T-helper 1 cell (primary cell): ENCODE results near the gene DYNC2I2.
"Not testable (repeated sequence)": the region's sequence is repeated elsewhere in the genome, so short reads cannot be mapped to it uniquely, and the experiment has no call there.

ENCODE experiments used
- DNase-seq, 5 donors: peaks; one replicate each; pipeline ENCODE4 v3.0.0-alpha.2; 2012 to 2020

Gene DYNC2I2

DNA sequence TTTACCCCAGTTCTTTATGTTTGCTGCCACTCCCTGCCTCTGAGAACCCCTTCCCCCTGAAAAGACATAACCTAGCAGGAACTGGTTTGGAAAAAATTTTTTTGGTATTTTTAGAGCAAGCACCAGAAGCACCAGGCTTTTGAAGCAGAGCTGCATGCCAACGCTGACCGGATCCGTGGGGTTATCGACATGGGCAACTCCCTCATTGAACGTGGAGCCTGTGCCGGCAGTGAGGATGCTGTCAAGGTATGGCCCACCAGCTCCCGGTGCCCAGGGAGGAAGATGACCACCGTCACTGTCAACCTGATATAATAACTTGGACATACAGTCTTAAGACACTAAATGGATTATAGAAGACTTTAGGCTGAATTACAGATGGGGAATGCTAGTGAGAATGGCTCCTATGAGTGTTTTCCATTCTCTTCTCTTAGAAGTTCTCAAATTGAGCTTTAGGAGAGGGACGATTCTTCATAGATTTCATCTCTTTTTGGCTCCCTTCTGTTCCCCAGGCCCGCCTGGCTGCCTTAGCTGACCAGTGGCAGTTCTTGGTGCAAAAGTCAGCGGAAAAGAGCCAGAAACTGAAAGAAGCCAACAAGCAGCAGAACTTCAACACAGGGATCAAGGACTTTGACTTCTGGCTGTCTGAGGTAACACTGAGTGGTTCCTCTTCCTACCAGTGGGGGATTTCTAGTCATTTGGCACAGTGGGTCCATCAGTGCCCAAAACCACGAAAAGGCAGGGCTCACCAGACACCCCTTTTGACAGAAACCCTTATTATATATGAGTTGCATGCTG, 44.9 kb downstream of the DYNC2I2 start:
- DNase-seq, result no peak

DNA sequence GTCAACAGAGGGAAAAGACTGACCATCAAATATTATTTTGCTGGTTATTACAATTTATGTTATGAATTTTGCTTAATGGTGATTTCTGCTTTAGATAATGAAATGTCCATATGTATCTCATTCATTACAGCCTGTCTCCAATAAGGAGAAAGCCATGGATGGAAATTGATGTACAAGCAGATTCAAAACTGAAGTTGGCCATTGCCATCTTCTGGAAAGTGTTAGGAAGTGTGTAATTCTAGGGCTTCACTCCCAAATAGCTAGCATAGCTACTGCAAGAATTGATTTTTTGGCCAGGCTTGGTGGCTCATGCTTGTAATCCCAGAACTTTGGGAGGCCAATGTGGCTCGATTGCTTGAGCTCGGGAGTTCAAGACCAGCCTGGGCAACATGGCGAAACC, 45.8 kb downstream of the DYNC2I2 start:
- no peak for DNase-seq

DNA sequence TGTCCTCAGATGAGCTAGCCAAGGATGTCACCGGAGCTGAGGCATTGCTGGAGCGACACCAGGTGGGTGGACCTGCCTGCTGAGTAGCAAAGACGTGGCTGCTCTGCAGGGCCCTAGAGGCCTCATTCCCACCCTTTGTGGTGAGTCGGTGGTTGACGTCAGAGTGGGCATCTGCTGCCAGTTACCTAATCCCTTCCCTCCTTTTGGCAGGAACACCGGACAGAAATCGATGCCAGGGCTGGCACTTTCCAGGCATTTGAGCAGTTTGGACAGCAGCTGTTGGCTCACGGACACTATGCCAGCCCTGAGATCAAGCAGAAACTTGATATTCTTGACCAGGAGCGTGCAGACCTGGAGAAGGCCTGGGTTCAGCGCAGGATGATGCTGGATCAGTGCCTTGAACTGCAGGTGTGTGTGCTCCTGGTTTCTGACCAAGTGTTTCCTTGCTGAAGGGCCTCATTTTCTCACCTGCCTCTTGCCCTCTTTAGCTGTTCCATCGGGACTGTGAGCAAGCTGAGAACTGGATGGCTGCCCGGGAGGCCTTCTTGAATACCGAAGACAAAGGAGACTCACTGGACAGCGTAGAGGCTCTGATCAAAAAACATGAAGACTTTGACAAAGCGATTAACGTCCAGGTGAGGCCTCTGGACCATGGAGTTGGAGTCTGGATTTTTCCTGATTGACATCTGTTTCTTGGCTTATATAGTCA, 48.9 kb downstream of the DYNC2I2 start:
- DNase-seq, result no peak

DNA sequence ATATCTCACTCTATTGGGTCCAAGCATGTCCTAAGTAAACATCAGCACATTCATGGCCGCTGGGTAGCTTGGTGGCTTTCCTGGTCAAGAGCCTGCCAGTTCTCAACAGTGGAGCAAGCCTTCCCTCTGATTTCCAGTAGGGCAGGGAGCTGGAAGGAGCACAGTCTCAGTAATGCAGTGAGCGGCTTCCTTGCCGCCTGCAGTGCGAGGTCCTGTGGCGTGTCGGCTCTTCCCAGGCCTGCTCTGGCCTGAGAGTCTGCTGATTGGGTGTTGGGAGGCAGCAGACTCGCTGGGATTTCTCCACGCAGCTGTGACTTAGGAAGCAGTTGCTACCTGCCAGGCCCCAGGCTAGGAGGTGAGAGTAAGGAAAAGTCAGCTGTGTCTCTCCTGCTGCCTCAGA, 53.0 kb downstream of the DYNC2I2 start:
- DNase-seq, result no peak

DNA sequence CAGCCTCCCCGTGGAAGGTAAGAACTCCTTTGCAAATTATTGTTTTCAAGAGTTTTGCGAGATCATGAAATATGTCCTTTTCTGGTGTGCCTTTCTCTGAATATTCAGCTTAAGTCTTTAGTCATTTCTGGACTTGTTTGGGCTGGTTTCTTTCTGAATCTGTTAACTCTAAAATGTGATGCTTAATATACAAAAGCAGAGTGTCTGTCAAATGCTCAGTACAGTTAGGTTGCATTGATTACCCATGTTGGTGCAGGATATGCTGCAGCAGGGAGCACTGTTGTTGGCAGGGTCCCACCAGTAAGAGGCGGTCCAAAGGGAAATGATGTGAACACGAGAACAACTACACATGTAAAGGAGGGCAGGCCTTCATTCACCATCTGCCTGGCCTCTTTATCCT, 56.5 kb downstream of the DYNC2I2 start:
- peak in 1 of 5 donors; percentile 19 for DNase-seq

DNA sequence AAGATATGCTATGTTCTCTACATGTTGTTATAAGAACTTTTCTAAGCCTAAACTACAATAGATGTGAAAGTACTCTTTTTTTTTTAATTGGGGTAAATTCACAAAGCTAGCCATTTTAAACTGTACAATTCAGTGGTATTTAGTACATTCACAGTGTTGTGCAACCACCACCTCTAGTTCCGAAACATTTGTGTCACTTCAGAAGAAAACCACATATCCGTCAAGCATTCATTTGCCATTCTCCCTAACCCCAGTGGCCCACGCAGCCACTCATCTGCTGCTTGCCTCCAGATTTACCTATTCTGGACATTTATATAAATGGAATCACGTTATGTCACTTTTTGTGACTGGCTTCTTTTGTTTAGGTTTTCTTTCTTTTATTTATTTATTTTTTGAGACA, 61.2 kb downstream of the DYNC2I2 start:
- DNase-seq, result no peak

DNA sequence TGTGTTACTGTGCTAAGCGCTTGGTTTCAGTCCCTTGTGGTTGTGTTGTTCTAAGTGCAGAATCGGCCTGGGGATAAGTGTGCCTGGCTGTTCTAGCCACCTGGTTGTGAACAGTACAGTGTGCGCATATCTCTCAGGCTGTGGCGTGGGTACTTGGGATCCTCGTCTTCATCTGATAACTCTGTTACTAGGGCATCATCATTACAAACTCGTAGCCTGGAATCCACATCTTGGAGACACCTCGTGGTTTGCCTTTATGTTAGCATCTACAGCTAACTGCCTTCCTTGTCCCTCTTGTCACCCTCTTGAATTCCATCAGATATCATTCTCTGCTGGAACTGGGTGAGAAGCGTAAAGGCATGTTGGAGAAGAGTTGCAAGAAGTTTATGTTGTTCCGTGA, 62.8 kb downstream of the DYNC2I2 start:
- no peak for DNase-seq

DNA sequence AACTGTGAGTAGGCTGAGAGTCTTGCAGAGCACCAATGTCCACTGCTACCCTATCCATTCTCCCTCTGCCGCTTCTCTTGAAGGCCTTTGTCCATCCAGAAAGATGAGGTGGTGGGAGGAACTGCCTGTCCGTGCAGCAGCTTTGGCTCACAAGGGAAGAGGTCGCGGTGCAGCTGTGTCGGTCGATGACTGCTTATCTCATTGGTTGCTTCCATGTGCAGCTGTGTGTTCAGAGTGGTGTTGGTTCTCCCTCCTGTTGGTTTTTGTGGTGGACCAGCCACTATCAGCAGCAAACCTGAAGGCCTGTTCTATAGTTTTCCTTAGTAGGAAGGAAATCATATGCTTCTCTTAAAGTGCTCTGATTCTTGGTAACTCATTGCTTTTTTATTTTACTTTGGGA, 63.6 kb downstream of the DYNC2I2 start:
- DNase-seq, result no peak

DNA sequence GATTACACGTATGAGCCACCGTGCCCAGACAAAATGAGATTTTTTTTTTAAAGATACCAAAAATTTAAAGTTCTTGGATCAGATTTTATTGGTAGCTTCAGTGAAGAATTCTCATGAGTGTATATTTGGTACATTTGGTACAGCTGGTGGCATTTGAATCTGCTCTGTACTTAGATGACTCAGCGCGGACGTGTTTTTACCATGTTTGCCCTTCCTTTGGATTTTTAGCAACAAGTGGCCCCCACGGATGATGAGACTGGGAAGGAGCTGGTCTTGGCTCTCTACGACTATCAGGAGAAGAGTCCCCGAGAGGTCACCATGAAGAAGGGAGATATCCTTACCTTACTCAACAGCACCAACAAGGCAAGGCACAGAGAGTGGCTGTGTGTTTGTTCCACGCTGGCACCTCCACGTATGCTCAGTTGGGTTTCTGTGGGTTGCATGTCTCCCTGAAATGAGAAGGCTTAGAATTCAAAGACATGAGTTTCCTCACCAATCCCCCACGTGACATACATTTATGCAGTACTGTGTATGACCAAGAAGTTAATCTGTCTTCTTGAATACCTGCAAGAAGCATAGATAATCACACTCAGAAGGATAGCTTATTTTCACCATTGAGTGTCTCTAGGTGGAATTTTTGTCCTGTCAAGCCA, 67.9 kb downstream of the DYNC2I2 start:
- DNase-seq, result no peak

DNA sequence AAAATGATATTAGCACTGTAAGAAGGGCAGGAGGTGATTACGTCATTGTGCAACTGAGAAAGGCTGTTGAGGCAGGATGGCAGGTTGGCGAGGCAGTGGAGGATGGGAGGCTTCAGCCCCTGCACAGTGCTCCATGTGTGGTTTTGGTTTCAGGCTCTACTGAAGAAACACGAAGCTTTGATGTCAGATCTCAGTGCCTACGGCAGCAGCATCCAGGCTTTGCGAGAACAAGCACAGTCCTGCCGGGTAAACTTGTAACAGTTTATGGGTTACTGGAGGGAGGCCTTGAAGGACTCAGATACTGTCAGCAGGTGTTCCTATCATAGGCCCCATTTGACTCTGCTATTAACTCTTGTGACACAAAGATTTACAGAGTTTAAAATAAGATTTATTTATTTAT, 69.2 kb downstream of the DYNC2I2 start:
- DNase-seq, result peak in 3 of 5 donors; percentile 6 to 92 (median 16)

DNA sequence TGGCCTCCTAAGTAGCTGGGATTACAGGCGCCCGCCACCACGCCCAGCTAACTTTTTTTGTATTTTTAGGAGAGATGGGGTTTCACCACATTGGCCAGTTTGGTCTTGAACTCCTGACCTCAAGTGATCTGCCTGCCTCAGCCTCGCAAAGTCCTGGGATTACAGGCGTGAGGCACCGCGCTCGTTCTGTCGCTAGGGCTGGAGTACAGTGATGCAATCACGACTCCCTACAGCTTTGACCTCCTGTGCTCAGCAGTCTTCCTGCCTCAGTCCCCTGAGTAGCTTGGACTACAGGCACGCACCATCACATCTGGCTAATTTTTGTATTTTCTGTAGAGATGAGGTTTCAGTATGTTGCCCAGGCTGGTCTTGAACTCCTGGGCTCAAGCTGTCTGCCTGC, 69.7 kb downstream of the DYNC2I2 start:
- DNase-seq, result peak in 1 of 5 donors; percentile 20

DNA sequence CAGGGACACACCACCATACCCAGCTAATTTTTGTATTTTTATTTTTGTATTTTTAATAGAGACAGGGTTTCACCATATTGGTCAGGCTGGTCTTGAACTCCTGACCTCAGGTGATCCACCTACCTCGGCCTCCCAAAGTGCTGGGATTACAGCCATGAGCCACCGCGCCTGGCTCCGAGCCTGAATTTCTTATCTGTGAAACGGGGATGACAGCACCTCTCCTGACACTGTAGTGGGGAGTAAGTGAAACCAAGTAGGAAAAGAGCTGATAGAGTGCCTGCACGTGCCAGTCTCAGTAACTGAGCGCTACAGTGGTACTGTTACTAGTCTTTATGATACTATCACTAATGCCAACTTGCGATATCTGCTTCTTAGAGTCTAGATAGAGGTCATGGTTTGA, 71.5 kb downstream of the DYNC2I2 start:
- DNase-seq, result not testable (repeated sequence)
